B cell (primary cell): Measurements from ENCODE around the gene FRRS1. TPM values are rescaled to one million over a fixed set of nuclear protein-coding genes. Genes with fewer than 3 reads are reported as not detected.

Experiments
- ATAC-seq: fragments of 200-7000 bp; cut with Tn5 transposase; one replicate; pipeline ENCODE4 v1.10.0; 2021; ENCODE audit warnings: low read depth, mild to moderate bottlenecking, moderate number of reproducible peaks, moderate library complexity
- CTCF ChIA-PET: fragments of 350-600 bp; sonication (Branson Sonifier 250); formaldehyde crosslinking; loops from one replicate; lab custom pipeline; 2021; ENCODE audit warnings: antibody characterized with exemption, inconsistent platforms; lab: Charles Lee
- POLR2A ChIA-PET: fragments of 350-600 bp; sonication (Branson Sonifier 250); formaldehyde crosslinking; loops from one replicate; lab custom pipeline; 2021; ENCODE audit warnings: antibody characterized with exemption; lab: Charles Lee
- DNase-seq: peaks from one replicate; pipeline ENCODE4 v3.0.0; 2013
- H2AFZ ChIP-seq: 2 replicates; pipeline ENCODE4 v1.6.1; 2012; ENCODE audit warnings: mild to moderate bottlenecking, low read depth, low read length; ENCODE audit not compliant: insufficient read depth, poor library complexity, severe bottlenecking
- H3K27ac ChIP-seq, 2 donors: 1 replicate in 1 of 2; 2 replicates in 1 of 2; pipeline ENCODE4 v1.5.1; 2012 to 2013; ENCODE audit warnings: low read length in 2 of 2, mild to moderate bottlenecking in 2 of 2, moderate library complexity in 1 of 2
- H3K27me3 ChIP-seq, 4 experiments: fragments of 200-600 bp in 1 of 4; sonication (generic) in 1 of 4; replicated peaks in 1 of 4; 1 replicate in 2 of 4; 2 replicates in 2 of 4; pipeline versions ENCODE4 v1.6.1 to v1.7.0; 2013 to 2016; ENCODE audit warnings: low read length in 3 of 4, mild to moderate bottlenecking in 2 of 4, mixed read lengths in 1 of 4, moderate library complexity in 1 of 4; ENCODE audit not compliant: insufficient read depth in 4 of 4, control insufficient read depth in 3 of 4; ENCODE audit errors: control extremely low read depth in 1 of 4
- H3K36me3 ChIP-seq, 2 experiments: replicated peaks in 1 of 2; 1 replicate in 1 of 2; 2 replicates in 1 of 2; pipeline versions ENCODE4 v1.6.1 to v1.7.1; 2013; ENCODE audit warnings: low read length in 1 of 2; ENCODE audit not compliant: insufficient read depth in 2 of 2, control insufficient read depth in 1 of 2; ENCODE audit errors: control extremely low read depth in 1 of 2, extremely low read depth in 1 of 2
- H3K4me1 ChIP-seq, 2 donors: fragments of 200-600 bp in 1 of 2; sonication (generic) in 1 of 2; 1 replicate in 1 of 2; 2 replicates in 1 of 2; pipeline versions ENCODE4 v1.5.1 to v1.6.1; 2013 to 2017; ENCODE audit warnings: low read length in 2 of 2; ENCODE audit not compliant: control insufficient read depth in 2 of 2, insufficient read depth in 2 of 2
- H3K4me2 ChIP-seq: replicated peaks from 2 replicates; pipeline ENCODE3; 2012; ENCODE audit warnings: mild to moderate bottlenecking, low read depth, low read length; ENCODE audit not compliant: poor library complexity, severe bottlenecking
- H3K4me3 ChIP-seq, 5 experiments: fragments of 200-600 bp in 1 of 5; sonication (generic) in 1 of 5; 1 replicate in 3 of 5; 2 replicates in 2 of 5; pipeline versions ENCODE4 v1.5.1 to v1.7.0; 2011 to 2016; ENCODE audit warnings: low read length in 4 of 5, mild to moderate bottlenecking in 4 of 5, low read depth in 2 of 5, control low read depth in 1 of 5, moderate library complexity in 1 of 5; ENCODE audit not compliant: insufficient read depth in 1 of 5; ENCODE audit errors: control extremely low read depth in 1 of 5, extremely low read depth in 1 of 5
- H3K79me2 ChIP-seq: fragments of 200-600 bp; sonication (generic); one replicate; pipeline ENCODE4 v1.6.0; 2016; ENCODE audit warnings: low read length; ENCODE audit not compliant: control insufficient read depth, insufficient read depth
- H3K9ac ChIP-seq: fragments of 200-600 bp; sonication (generic); 2 replicates; pipeline ENCODE4 v1.6.1; 2017; ENCODE audit warnings: mild to moderate bottlenecking, low read length, moderate library complexity
- H3K9me3 ChIP-seq, 3 donors: one replicate each; pipeline versions ENCODE4 v1.6.1 to v1.7.1; 2013; ENCODE audit warnings: low read length in 2 of 3; ENCODE audit not compliant: control insufficient read depth in 2 of 3, insufficient read depth in 1 of 3; ENCODE audit errors: control extremely low read depth in 1 of 3
- H4K20me1 ChIP-seq: 2 replicates; pipeline ENCODE4 v1.6.0; 2012; ENCODE audit warnings: mild to moderate bottlenecking, low read length; ENCODE audit not compliant: insufficient read depth, control insufficient read depth, poor library complexity, severe bottlenecking
- H3K27ac Mint-ChIP-seq: one replicate; pipeline ENCODE4 v1.8.0; 2021; ENCODE audit warnings: mixed read lengths
- H3K27me3 Mint-ChIP-seq: one replicate; pipeline ENCODE4 v1.8.0; 2021; ENCODE audit warnings: mixed read lengths
- H3K4me1 Mint-ChIP-seq: one replicate; pipeline ENCODE4 v1.8.0; 2021; ENCODE audit warnings: mixed read lengths
- H3K4me3 Mint-ChIP-seq: one replicate; pipeline ENCODE4 v1.8.0; 2021; ENCODE audit warnings: mixed read lengths
- H3K9me3 Mint-ChIP-seq: one replicate; pipeline ENCODE4 v1.8.0; 2022; ENCODE audit warnings: mixed read lengths; ENCODE audit not compliant: insufficient read depth
- CTCF ChIP-seq: fragments of 200-600 bp; IDR thresholded peaks from one replicate; pipeline ENCODE4 v1.8.0; 2022; ENCODE audit warnings: antibody characterized with exemption, mild to moderate bottlenecking
- EZH2 ChIP-seq: IDR thresholded peaks from 2 replicates; pipeline ENCODE4 v1.6.1; 2012; ENCODE audit warnings: borderline replicate concordance, low read depth, mild to moderate bottlenecking, moderate library complexity, low read length; ENCODE audit not compliant: insufficient read depth, poor library complexity, severe bottlenecking
- WGBS: methylation state at CpG from one replicate; pipeline ENCODE4 v1.1.5; 2013; ENCODE audit warnings: missing lambda C conversion rate; ENCODE audit not compliant: insufficient coverage; 5-methylcytosine and 5-hydroxymethylcytosine counted together
- intact Hi-C: fragments of 100-400 bp; cut with micrococcal nuclease; formaldehyde crosslinking; loops from one replicate; pipeline ENCODE4 v1.10.0; 2022
- polyA plus RNA-seq: library from polyadenylated mRNA; depleted of rRNA; stranded (reverse); fragments of >200 nt; gene quantifications from 2 replicates; pipeline ENCODE4 v1.2.3, GENCODE V29; 2012
- total RNA-seq, 2 donors: library from RNA; stranded (reverse); fragments of 120-200 nt in 1 of 2; gene quantifications; 1 replicate in 1 of 2; 2 replicates in 1 of 2; pipeline versions ENCODE4 v1.2.3 to v1.2.4, GENCODE V29; 2013 to 2022

Gene FRRS1
- total and polyA plus RNA-seq, 2 donors (not counting 1 experiment from before 2014, with no cell fraction given) = 0.73 to 0.96 TPM

DNA sequence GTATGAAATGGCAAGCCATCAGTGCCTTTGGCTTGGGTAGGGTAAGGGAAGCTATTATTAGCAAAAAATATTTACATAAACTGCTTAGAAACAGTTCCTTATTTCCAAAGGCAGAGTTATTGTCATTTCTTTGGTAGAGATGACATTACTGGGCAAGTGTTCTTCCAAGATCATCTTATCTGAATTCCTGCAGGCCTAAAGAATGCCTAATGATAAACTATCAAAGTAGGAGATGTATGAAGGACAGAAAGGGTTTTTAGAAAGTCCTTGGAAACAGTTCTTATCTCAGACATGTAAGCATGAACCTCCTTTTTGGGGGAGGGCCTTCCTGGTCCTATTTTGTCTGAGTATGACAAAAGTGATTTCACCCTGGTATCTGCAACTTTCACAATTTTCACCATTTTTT lies 5.1 kb upstream of the FRRS1 start:
- CTCF ChIA-PET = no interaction called here
- H3K27me3 Mint-ChIP-seq = peaks cover 10% of the 10 kb centered on the region
- Histone ChIP-seq H2AFZ (no peak overlapping the region), H3K79me2 (no peaks in the 10 kb centered on the region), H3K36me3 (no peaks in the 10 kb centered on the region), H3K9me3 (no peaks in the 10 kb centered on the region), H3K27me3 (peaks cover 0 to 5% (median 0%) of the 10 kb centered on the region in 4 experiments), H3K27ac (no peak overlapping the region), H3K4me2 (no peak overlapping the region), H3K4me3 (no peak overlapping the region), H4K20me1 (no peaks in the 10 kb centered on the region), H3K4me1 (peaks cover 3 to 6% of the 10 kb centered on the region in 2 donors), H3K9ac (no peak overlapping the region)
- H3K9me3 Mint-ChIP-seq = no peaks in the 10 kb centered on the region
- TF ChIP-seq CTCF (no peak), EZH2 (no peak)
- POLR2A ChIA-PET = no interaction called here
- H3K27ac Mint-ChIP-seq = no peak overlapping the region
- DNase-seq = no peak
- intact Hi-C loops = no loop called here
- no peak overlapping the region for H3K4me3 Mint-ChIP-seq
- peaks cover 4% of the 10 kb centered on the region for H3K4me1 Mint-ChIP-seq
- no peak for ATAC-seq

DNA sequence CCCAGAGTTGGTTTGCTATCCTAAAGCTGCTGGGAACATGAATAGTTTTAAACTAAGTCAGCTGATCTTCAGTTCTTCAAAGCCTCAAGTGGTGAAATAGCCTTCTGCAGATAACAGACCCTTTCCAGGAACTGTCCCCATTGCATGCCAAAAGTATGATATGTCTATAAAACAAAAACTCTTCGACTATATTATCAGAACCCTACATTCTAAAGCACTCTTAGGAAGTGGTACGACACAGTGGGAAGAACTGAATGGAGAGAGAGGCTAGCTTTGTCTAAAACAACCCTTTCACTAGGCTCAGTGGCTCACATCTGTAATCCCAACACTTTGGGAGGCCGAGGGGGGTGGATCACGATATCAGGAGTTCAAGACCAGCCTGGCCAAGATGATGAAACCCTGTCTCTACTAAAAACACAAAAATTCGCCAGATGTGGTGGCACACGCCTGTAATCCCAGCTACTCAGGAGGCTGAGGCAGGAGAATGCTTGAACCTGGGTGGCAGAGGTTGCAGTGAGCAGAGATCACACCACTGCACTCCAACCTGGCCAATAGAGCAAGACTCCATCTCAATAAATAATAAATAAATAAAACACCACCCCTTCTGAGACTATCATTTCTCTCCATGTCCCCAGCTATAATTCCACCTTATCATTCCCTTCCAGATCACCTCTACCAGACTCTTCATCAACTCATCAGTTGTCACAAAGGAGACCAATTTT lies 2.2 kb upstream of the FRRS1 start:
- CTCF ChIA-PET = no interaction called here
- Histone ChIP-seq H3K79me2 (no peaks in the 10 kb centered on the region), H3K27me3 (peaks cover 0 to 5% (median 0%) of the 10 kb centered on the region in 4 experiments), H3K9me3 (no peaks in the 10 kb centered on the region), H2AFZ (no peak overlapping the region), H3K9ac (no peak overlapping the region), H3K4me3 (no peak overlapping the region), H4K20me1 (no peaks in the 10 kb centered on the region), H3K4me1 (peaks cover 3 to 4% of the 10 kb centered on the region in 2 donors), H3K27ac (no peak overlapping the region), H3K4me2 (no peak overlapping the region), H3K36me3 (no peaks in the 10 kb centered on the region)
- Mint-ChIP-seq H3K27me3 (peaks cover 10% of the 10 kb centered on the region), H3K4me1 (peaks cover 6% of the 10 kb centered on the region), H3K27ac (no peak overlapping the region), H3K4me3 (no peak overlapping the region), H3K9me3 (no peaks in the 10 kb centered on the region)
- ATAC-seq (no peak), DNase-seq (no peak)
- TF ChIP-seq CTCF (no peak), EZH2 (no peak)
- 92% methylated on average over 4 of the region's 6 CpGs for WGBS
- intact Hi-C loops = no loop called here
- POLR2A ChIA-PET = no interaction called here
